Liver (tissue), 3 donors: ENCODE measurements around the gene CLTA.

Experiments used
- YY1 ChIP-seq: IDR thresholded peaks from 2 replicates; pipeline ENCODE4 v1.6.1; 2016; ENCODE audit warnings: antibody characterized with exemption, mild to moderate bottlenecking
- TF ChIP-seq, protein P1 (sequence below): fragments of 150-350 bp; IDR thresholded peaks from 2 replicates; pipeline ENCODE4 v1.5.1; 2017; ENCODE audit warnings: improper control_type of control experiment, low read depth, low read length; ENCODE audit not compliant: missing input control
- TF ChIP-seq, protein P2 (sequence below): IDR thresholded peaks from 2 replicates; pipeline ENCODE4 v1.6.1; 2016; ENCODE audit warnings: antibody characterized with exemption
- donor health status: healthy.
- donor health status: healthy.

DNA sequence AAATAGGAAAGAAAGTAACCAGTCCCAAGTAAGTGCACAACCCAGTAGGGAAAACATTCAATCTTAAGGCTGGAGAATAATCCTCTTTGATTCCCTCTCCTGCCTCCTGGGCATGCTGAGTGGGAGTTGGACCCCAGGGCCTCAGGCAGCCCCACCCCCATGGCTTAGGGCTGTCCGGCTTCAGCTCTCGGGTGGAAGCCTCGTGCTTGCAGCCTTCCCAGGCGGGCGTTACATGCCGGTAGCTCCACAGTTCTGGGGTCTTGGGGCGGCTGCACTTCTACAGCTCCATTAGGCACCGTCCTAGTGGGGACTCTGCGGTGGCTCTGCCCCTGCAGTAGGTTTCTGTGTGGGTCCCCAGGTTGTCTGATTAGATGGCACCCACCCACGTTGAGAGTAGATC, 44.1 kb upstream of the CLTA start:
- TF ChIP-seq, protein P1, sequence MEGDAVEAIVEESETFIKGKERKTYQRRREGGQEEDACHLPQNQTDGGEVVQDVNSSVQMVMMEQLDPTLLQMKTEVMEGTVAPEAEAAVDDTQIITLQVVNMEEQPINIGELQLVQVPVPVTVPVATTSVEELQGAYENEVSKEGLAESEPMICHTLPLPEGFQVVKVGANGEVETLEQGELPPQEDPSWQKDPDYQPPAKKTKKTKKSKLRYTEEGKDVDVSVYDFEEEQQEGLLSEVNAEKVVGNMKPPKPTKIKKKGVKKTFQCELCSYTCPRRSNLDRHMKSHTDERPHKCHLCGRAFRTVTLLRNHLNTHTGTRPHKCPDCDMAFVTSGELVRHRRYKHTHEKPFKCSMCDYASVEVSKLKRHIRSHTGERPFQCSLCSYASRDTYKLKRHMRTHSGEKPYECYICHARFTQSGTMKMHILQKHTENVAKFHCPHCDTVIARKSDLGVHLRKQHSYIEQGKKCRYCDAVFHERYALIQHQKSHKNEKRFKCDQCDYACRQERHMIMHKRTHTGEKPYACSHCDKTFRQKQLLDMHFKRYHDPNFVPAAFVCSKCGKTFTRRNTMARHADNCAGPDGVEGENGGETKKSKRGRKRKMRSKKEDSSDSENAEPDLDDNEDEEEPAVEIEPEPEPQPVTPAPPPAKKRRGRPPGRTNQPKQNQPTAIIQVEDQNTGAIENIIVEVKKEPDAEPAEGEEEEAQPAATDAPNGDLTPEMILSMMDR, result no peak
- TF ChIP-seq, protein P2, sequence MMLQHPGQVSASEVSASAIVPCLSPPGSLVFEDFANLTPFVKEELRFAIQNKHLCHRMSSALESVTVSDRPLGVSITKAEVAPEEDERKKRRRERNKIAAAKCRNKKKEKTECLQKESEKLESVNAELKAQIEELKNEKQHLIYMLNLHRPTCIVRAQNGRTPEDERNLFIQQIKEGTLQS, result no peak
- TF ChIP-seq YY1, result no peak
